ENCODE results near the gene R3HDM4.
"Not testable (repeated sequence)": the region's sequence is repeated elsewhere in the genome, so short reads cannot be mapped to it uniquely, and the experiment has no call there.

Gene R3HDM4

GRCh38 chr19:890831-891230, 22.2 kb downstream of the R3HDM4 start:
- DNase-seq: no peak

DNA sequence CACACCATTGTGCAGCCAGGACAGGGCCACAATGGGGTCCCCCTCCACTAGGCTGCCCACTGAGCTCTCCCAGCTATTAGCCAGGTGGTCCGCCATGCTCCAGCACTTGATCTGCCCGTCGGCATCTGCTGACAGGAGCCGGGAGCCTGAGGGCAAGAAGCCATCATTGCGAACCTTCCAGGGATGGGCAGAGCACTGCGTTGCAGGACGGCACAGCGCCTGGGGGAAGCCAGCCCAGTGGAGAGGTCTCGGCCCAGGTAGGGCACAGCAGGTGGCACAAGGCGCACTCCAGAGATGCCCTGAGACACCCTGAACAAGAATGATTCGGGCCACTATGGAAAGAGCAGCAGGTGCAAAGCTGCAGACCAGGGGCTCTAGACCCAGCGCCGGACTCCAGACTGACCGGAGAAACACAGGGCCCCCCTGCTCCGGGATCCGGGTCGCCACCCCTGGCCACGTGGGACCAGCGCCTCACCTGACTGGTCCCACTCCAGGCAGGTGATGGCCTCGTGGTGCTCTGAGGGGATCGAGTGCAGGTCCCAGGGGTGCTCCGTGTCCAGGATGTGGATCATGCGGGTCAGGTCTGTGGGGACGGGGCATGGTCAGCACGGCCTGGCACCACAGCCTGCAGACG, 23.2 kb downstream of the R3HDM4 start:
- no peak for DNase-seq

- no peak for DNase-seq
Observed at GRCh38 chr19:888581-889385, 24.2 kb downstream of the R3HDM4 start.

DNA sequence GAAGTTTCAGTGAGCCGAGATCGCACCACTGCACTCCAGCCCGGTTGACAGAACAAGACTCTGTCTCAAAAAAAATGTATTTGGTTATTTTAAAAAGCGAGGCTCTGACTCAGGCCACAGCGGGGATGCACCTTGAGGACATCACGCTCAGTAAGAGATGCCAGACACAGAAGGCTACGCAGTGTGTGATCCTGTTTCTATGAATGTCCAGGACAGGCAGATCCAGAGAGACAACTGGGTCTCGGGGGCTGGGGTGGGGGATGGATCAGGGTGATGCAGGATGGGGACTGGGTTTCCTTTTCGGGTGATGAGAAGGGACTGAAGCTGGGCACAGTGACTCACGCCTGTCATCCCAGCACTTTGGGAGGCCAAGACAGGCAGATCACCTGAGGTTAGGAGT, 25.4 kb downstream of the R3HDM4 start:
- peak in 1 of 14 donors; percentile 19 for DNase-seq

DNA sequence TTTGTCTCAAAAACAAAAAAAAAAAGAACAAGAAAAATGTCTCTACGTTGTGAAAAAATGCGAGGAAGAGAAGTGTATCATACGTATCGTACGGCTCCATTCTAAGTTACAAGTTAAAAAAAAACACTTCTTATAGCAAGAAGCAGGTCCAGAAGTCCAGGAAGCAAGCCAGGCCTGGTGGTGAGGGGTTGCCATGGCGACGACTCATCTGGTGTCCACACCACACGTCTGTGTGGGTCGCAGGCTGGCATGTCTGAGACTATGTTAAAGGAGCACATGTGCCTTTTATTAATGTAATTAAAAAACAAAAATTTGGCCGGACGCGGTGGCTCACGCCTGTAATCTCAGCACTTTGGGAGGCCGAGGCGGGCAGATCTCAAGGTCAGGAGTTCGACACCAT, 25.9 kb downstream of the R3HDM4 start:
- no peak for DNase-seq

GRCh38 chr19:885536-886224, 27.3 kb downstream of the R3HDM4 start:
- DNase-seq: no peak

- DNase-seq: no peak
Observed at GRCh38 chr19:884420-885211, 28.4 kb downstream of the R3HDM4 start.

DNA sequence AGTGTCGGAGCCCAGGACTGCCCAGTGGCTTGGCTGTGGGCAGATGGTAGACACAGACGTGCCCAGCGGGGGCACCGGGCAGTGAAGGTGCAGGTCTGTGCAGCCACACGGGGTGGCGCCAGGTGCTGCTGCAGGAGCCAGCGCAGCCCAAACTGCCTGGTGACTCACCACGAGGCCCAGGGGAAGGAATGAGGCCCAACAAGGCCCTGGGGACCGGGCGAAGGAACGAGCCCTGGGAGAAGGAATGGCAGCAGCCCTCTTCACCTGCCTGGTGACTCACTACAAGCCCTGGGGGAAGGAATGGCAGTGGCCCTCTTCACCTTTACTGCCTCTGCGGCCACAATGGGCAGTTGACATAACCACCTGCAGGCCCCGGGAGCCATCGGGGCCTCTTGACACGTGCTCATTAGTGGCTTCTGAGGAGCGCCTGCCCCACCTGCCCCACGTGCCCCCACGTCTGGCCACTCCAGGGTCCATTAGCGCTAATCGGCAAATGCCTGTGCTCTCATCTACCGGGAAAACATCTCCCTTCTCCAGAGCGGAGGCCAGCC, 29.3 kb downstream of the R3HDM4 start:
- DNase-seq: peak in 1 of 14 donors; percentile 59

DNA sequence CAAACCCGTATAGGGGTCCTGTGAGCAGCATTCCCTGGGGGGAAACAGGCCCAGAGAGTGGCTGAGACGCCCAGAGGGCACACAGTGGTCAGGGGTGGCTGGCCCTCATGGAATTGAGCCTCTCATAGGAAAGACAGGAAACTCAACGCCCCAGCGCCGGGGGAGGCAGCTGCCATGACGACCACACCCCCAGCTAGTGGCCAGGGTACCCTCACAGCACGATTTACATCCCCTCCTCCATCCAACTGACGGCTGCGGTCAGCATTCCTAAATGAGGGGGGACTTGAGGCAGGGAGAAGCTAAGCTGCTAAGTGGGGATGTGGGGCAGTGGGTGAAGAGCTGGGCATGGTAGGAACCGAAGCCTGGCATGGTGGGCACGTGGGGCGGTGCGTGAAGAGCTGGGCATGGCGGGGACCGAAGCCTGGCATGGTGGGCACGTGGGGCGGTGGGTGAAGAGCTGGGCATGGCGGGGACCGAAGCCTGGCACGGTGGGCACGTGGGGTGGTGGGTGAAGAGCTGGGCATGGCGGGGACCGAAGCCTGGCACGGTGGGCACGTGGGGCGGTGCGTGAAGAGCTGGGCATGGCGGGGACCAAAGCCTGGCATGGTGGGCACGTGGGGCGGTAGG, 30.0 kb downstream of the R3HDM4 start:
- no peak for DNase-seq

DNA sequence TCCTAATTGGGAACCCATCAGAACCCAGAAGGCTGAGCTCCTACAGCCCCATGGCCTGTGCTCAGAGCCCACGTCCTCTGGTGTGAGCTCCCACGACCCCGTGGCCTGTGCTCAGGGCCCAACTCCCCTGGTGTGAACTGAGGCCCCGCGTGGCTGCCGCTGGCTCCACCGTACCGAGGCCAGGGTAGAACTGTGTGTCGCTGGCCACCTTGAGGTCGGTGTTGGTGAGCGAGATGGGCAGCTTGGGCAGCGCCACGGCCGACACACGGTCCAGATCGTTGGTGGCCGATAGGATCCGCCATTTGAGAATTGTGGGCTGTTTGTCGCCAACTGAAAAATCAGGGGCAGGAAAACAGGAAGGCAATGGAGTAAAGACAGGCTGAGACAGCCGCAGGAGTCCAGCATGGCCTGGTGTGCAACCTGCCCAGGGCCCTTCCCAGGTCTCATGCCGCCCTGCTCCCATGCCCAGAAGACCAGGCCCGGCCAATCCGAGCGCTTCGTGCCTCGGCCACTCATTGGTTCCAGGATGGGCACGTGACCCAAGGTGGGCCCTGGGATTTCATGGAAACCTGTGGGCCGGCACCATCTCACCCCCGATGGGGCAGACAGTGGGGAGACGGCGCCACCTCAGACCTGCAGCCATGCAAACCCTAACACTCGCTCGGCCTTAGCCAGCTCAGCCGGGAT, 31.5 kb downstream of the R3HDM4 start:
- DNase-seq: no peak

GRCh38 chr19:879711-880438, 33.1 kb downstream of the R3HDM4 start:
- no peak for DNase-seq

DNA sequence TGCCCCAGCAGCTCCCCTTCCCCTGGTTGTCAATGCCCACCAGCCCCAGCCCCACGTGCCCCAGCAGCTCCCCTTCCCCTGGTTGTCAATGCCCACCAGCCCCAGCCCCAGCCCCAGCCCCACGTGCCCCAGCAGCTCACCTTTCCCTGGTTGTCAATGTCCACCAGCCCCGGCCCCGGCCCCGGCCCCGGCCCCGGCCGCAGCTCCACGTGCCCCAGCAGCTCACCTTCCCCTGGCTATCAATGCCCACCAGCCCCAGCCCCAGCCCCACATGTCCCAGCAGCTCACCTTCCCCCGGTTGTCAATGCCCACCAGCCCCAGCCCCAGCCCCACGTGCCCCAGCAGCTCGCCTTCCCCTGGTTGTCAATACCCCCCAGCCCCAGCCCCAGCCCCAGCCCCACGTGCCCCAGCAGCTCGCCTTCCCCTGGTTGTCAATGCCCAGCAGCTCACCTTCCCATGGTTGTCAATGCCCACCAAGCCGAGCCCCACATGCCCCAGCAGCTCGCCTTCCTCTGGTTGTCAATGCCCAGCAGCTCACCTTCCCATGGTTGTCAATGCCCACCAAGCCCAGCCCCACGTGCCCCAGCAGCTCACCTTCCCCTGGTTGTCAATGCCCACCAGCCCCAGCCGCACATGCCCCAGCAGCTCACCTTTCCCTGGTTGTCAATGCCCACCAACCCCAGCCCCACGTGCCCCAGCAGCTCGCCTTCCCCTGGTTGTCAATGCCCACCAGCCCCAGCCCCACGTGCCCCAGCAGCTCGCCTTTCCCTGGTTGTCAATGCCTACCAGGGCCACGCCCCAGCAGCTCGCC, 34.1 kb downstream of the R3HDM4 start:
- DNase-seq: not testable (repeated sequence)

DNA sequence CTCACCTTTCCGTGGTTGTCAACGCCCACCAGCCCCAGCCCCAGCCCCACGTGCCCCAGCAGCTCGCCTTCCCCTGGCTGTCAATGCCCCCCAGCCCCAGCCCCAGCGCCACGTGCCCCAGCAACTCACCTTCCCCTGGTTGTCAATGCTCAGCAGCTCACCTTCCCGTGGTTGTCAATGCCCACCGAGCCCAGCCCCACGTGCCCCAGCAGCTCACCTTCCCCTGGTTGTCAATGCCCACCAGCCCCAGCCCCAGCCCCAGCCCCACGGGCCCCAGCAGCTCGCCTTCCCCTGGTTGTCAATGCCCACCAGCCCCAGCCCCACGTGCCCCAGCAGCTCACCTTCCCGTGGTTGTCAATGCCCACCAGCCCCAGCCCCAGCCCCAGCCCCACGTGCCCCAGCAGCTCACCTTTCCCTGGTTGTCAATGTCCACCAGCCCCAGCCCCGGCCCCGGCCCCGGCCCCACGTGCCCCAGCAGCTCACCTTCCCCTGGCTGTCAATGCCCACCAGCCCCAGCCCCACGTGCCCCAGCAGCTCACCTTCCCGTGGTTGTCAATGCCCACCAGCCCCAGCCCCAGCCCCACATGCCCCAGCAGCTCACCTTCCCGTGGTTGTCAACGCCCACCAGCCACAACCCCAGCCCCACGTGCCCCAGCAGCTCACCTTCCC, 34.9 kb downstream of the R3HDM4 start:
- DNase-seq: not testable (repeated sequence)

- no peak for DNase-seq
Observed at GRCh38 chr19:876780-877314, 36.2 kb downstream of the R3HDM4 start.

- no peak for DNase-seq
Observed at GRCh38 chr19:876089-876488, 36.9 kb downstream of the R3HDM4 start.

DNA sequence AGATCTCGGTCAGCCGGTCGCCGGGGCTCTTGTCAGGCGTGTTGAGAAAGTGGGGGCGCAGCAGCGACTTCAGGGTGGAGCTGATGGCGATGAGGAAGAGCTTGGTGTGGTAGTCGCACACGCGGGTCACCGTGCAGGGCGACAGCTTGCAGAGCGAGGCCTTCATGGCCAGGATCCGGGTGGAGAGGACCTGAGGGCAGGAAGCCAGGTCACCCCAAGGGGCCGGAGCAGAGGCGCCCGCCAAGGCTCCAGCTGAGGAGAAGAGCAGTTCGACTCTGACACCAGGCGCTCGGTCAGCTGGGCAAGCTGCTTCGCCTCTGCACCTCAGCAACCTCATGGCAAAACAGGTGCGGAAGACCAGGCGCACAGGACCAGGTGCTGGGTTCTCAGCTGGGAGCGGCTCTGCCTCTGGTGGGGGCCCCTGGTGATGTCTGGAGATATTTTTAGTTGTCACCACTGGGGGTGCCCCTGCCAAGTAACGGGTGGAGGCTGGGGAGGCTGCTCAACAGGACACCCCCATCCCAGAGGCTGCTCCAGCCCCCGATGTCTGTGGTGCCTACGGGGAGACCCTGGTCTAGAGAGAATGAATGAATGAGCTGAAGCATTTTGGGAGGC, 37.6 kb downstream of the R3HDM4 start:
- DNase-seq: no peak

- no peak for DNase-seq
Observed at GRCh38 chr19:873561-874041, 39.4 kb downstream of the R3HDM4 start.

DNA sequence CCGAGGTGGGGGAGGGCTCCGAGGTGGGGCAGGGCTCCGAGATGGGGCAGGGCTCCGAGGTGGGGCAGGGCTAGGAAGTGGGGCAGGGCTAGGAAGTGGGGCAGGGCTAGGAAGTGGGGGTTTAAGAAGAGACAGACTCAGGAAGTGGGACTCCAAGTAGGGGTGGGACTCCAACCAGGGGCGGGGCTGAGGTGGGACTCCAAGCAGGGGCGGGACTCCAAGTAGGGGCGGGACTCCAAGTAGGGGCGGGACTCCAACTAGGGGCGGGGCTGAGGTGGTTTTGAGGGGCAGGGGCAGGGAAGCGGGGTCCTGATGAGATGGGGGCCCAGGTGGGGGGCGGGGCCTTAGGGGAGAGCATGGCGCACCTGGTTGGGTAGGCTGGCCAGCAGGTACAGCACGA, 39.9 kb downstream of the R3HDM4 start:
- no peak for DNase-seq

All from C1 segment of cervical spinal cord (tissue), 14 donors.